Effector memory CD8-positive, alpha-beta T cell (primary cell): ENCODE measurements around the gene ARRDC1.

Experiments
- ATAC-seq: fragments of 150-1000 bp; cut with Tn5 transposase; replicated peaks from 2 replicates; pipeline ENCODE4 v1.10.0; 2021; ENCODE audit warnings: mild to moderate bottlenecking, moderate library complexity
- DNase-seq, 3 experiments: peaks; one replicate each; pipeline ENCODE4 v3.0.0; 2021
- H3K27ac Mint-ChIP-seq, 2 donors: one replicate each; pipeline ENCODE4 v1.8.0; 2022; ENCODE audit warnings: mild to moderate bottlenecking in 2 of 2, mixed read lengths in 2 of 2, moderate library complexity in 2 of 2
- H3K27me3 Mint-ChIP-seq, 2 donors: one replicate each; pipeline ENCODE4 v1.8.0; 2022; ENCODE audit warnings: mixed read lengths in 2 of 2
- H3K36me3 Mint-ChIP-seq: one replicate; pipeline ENCODE4 v1.8.0; 2022; ENCODE audit warnings: mild to moderate bottlenecking, moderate library complexity, mixed read lengths; ENCODE audit not compliant: insufficient read depth
- H3K4me1 Mint-ChIP-seq, 2 donors: one replicate each; pipeline ENCODE4 v1.8.0; 2022; ENCODE audit warnings: low read depth in 2 of 2, mixed read lengths in 2 of 2
- H3K4me3 Mint-ChIP-seq, 2 donors: one replicate each; pipeline ENCODE4 v1.8.0; 2022; ENCODE audit warnings: mild to moderate bottlenecking in 2 of 2, mixed read lengths in 2 of 2, moderate library complexity in 2 of 2
- H3K9me3 Mint-ChIP-seq, 2 donors: one replicate each; pipeline ENCODE4 v1.8.0; 2022; ENCODE audit warnings: mixed read lengths in 2 of 2

ARRDC1 gene

DNA sequence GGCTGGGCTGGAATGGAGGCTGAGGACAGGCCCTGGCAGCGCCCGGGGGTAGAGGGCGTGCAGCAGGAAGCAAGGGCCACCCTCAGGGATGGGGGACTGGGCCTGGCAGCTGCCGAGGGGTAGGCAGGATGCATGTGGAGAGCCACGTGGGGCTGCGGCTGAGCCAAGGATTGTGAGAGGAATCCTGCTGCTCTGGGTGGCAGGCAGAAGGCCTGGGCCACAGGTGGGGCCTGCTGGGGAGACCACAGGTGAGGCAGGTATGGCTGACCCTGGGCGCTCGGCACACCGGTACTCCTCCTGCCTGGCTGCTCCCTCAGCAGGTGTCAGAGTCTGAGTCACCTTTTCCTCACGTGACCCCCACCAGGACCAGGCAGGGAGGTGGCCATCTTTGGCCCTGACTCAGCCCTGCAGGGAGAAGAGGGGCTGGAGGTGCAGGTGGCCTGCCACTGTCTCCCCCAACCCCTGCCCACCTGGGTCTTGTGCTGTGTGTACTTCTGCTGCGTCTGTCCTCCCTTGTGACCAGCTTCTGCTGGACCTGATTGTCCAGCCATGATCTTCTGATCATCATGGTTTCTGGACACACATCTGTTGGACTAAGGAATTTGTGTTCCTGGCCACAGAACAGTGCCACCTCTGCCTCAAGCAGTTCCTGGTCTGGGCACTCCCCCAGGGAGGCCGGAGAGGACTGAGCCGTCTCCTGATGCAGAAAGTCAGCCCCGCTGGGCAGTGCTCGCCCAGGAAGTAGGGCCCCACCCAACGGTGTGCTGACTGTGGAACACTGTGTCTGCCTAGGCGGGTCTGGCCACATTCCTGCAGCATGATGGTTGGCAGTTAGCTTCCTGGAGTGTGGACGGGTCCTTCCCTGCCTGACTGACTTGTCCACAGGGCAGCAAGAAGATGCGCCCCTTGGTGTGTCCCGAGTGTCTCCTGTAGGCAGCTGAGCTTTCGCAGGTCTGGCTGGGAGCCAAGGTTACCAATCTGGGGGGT is 6.4 kb downstream of the ARRDC1 start:
- H3K4me1 Mint-ChIP-seq, result peaks cover 23 to 28% of the 10 kb centered on the region in 2 donors
- DNase-seq (no peak), ATAC-seq (peak; percentile 84)
- H3K27me3 Mint-ChIP-seq, result no peaks in the 10 kb centered on the region
- peaks cover 37% of the 10 kb centered on the region for H3K36me3 Mint-ChIP-seq
- H3K4me3 Mint-ChIP-seq, result peak overlapping the region in 1 of 2 donors; percentile 22
- H3K9me3 Mint-ChIP-seq, result no peaks in the 10 kb centered on the region
- H3K27ac Mint-ChIP-seq, result peak overlapping the region; percentile 74 to 86

DNA sequence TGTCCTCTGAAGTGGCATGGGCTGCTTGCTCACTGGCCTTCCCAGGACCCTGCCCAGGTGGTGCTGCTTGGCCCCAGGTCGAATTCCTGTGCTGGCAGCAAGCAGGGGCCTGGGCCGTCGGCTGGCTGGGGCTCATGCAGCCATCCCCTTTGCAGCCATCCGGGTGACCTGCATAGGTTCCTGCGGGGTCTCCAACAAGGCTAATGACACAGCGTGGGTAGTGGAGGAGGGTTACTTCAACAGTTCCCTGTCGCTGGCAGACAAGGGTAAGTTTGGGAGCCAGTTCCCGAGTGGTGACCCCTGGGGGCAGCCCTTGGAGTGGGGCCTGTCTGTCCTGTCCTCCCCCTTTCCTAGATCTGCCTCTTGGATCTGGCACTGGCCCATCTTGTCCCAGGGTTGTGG is 7.3 kb downstream of the ARRDC1 start:
- H3K9me3 Mint-ChIP-seq, result no peaks in the 10 kb centered on the region
- H3K4me3 Mint-ChIP-seq, result no peak overlapping the region
- no peaks in the 10 kb centered on the region for H3K27me3 Mint-ChIP-seq
- H3K4me1 Mint-ChIP-seq, result peaks cover 22 to 26% of the 10 kb centered on the region in 2 donors
- peak overlapping the region in 1 of 2 donors; percentile 68 for H3K27ac Mint-ChIP-seq
- DNase-seq, result no peak
- no peak for ATAC-seq
- peaks cover 41% of the 10 kb centered on the region for H3K36me3 Mint-ChIP-seq

DNA sequence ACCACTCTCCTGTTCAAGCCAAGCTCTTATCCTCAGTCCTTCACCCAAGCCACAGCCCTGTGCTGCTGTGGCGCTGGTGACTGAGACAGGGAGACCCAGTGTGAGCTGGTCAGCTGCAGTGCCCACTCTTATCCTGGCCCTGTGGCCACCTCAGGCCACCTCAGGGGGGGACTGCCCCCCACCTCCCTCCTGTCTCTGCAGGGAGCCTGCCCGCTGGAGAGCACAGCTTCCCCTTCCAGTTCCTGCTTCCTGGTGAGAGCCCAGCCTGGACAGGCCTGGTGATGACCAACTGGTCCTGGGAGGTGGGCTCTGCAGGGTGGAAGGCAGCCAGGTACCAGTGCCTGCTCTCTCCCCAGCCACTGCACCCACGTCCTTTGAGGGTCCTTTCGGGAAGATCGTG is 7.8 kb downstream of the ARRDC1 start:
- ATAC-seq (no peak), DNase-seq (no peak)
- H3K4me3 Mint-ChIP-seq, result no peak overlapping the region
- no peaks in the 10 kb centered on the region for H3K27me3 Mint-ChIP-seq
- H3K27ac Mint-ChIP-seq, result peak overlapping the region in 1 of 2 donors; percentile 68
- peaks cover 26 to 29% of the 10 kb centered on the region in 2 donors for H3K4me1 Mint-ChIP-seq
- H3K9me3 Mint-ChIP-seq, result no peaks in the 10 kb centered on the region
- peaks cover 44% of the 10 kb centered on the region for H3K36me3 Mint-ChIP-seq

DNA sequence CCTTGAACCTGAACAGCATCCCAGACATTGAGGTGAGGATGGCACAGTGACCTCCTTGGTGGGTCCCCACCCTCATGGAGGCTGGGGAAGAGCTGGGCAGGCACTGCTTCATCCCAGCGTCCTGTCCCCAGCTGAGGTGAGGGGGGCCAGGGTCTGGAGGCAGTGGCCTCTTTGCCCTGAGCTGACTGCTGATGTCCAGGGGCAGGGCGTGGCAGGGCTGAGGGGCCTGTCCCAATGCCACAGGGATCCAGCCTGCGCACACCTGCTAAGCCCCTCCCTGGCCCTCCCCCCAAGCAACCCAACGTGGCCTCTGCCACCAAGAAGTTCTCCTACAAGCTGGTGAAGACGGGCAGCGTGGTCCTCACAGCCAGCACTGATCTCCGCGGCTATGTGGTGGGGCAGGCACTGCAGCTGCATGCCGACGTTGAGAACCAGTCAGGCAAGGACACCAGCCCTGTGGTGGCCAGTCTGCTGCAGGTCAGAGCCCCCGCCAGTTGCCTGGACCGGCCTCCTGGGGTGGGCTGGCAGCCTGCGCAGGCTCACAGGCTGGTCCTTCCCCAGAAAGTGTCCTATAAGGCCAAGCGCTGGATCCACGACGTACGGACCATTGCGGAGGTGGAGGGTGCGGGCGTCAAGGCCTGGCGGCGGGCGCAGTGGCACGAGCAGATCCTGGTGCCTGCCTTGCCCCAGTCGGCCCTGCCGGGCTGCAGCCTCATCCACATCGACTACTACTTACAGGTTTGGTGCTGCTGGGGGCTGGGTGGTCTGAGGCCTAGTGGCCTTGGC is 8.4 kb downstream of the ARRDC1 start:
- ATAC-seq (no peak), DNase-seq (no peak)
- H3K9me3 Mint-ChIP-seq, result no peaks in the 10 kb centered on the region
- H3K27ac Mint-ChIP-seq, result no peak overlapping the region
- H3K36me3 Mint-ChIP-seq, result peaks cover 43% of the 10 kb centered on the region
- H3K27me3 Mint-ChIP-seq, result no peaks in the 10 kb centered on the region
- no peak overlapping the region for H3K4me3 Mint-ChIP-seq
- H3K4me1 Mint-ChIP-seq, result peaks cover 24 to 26% of the 10 kb centered on the region in 2 donors

DNA sequence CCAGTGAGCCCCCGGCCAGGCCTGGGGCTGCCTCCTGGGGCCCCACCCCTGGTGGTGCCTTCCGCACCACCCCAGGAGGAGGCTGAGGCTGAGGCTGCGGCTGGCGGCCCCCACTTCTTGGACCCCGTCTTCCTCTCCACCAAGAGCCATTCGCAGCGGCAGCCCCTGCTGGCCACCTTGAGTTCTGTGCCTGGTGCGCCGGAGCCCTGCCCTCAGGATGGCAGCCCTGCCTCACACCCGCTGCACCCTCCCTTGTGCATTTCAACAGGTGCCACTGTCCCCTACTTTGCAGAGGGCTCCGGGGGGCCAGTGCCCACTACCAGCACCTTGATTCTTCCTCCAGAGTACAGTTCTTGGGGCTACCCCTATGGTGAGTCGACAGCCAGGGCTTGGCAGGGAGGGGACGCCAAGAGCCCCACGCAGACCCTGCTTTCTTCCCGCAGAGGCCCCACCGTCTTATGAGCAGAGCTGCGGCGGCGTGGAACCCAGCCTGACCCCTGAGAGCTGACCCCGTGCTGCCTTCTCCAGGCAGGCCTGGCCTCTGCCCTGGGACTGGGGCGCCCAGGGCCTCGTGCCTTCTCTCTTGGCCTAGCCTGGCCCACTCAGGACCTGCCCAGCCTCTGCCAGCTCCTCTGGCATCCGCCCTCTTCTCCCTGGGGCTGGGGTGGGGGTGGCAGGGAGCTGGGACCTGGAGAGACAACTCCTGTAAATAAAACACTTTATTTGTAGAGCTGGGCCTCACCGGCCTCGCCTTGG is 9.3 kb downstream of the ARRDC1 start:
- Mint-ChIP-seq H3K27ac (no peak overlapping the region), H3K27me3 (no peaks in the 10 kb centered on the region), H3K36me3 (peaks cover 46% of the 10 kb centered on the region), H3K4me1 (peaks cover 28 to 31% of the 10 kb centered on the region in 2 donors), H3K4me3 (no peak overlapping the region), H3K9me3 (no peaks in the 10 kb centered on the region)
- ATAC-seq, result no peak
- DNase-seq, result no peak

DNA sequence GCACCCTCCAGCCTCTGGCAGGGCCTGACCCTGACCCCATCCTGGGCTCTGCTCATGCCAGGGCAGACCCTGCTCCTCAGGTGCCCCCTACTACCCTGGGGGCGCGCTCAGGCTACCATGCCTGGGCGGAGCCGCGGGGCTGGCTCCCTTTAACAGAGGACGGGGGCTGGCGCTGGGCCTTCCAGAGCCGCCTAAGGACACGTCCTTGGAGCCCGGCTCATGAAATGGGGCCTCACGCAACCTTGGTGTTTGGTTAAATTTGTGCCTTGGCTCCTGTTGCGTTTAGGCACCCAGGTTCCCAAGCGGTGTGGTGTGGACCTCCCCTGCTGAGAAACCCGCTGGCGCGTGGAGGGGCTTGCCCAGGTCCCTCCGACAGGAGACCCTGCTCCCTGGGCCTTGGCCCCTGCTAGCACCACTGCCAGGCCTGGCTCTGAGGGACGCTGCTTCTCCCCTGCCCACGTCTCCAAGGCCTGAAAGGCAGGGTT is 9.9 kb downstream of the ARRDC1 start:
- H3K27ac Mint-ChIP-seq, result peak overlapping the region in 1 of 2 donors; percentile 59
- H3K9me3 Mint-ChIP-seq, result no peaks in the 10 kb centered on the region
- ATAC-seq (no peak), DNase-seq (no peak)
- peaks cover 32 to 34% of the 10 kb centered on the region in 2 donors for H3K4me1 Mint-ChIP-seq
- no peak overlapping the region for H3K4me3 Mint-ChIP-seq
- H3K36me3 Mint-ChIP-seq, result peaks cover 46% of the 10 kb centered on the region
- no peaks in the 10 kb centered on the region for H3K27me3 Mint-ChIP-seq

DNA sequence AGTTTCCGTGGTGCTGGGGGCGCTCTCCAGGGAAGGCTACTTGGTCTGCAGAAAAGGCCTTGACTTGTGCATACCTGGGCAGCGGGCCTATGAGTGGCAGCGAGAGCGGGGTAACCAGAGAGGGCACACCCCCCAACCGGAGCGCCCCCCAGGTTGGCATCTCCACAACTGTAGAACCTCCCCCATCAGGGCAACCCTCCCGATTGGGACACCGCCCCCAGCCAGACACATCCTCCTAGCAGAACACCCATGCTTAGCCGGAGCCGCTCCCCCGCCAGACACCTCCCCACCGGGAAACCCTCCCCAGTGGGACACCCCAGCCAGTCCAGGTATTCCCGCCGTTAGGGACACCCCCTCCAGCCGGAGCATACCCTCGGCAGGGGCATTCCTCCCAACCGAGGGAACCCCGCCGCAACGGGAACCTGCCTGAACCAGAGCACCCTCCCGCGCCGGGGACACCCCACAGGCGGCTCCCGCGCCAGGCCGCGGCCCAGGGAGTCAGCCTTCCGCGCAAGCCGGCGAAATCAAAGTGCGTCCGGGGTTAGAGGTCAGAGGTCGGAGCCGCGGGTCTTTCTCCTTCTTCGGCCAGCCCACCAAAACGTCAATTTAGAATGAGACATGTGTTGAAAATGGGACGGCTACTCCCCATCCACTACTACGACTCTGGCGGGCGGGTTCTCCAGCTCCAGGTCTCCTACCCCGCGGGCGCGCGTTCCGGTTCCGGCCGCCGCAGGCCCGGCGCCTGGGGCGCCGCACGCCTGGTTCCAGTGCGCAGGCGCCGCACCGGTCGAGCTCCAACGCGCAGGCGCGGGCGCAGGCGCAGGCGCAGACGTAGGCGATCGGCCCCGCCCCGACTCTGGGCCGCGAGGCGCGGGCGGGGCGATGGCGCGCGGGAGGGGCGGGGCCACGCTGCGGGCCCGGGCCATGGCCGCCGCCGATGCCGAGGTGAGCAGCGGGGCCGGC is 12.9 kb downstream of the ARRDC1 start, which contains the start of gene EHMT1:
Gene EHMT1 (plus strand): TSS at position 901 of the 963 bp plus-strand sequence. CDS start 24 bp downstream, at position 925.
- Mint-ChIP-seq H3K4me3 (peak within 1 kb of the TSS; percentile 84 to 89), H3K4me1 (peaks cover 27 to 29% of the 10 kb centered on the region in 2 donors), H3K27me3 (no peaks in the 10 kb centered on the region), H3K36me3 (peaks cover 45% of the 10 kb centered on the region), H3K9me3 (no peaks in the 10 kb centered on the region), H3K27ac (peak within 1 kb of the TSS; percentile 86 to 92)
- ATAC-seq (peak; percentile 80), DNase-seq (peak; percentile 88 to 95 (median 93))

DNA sequence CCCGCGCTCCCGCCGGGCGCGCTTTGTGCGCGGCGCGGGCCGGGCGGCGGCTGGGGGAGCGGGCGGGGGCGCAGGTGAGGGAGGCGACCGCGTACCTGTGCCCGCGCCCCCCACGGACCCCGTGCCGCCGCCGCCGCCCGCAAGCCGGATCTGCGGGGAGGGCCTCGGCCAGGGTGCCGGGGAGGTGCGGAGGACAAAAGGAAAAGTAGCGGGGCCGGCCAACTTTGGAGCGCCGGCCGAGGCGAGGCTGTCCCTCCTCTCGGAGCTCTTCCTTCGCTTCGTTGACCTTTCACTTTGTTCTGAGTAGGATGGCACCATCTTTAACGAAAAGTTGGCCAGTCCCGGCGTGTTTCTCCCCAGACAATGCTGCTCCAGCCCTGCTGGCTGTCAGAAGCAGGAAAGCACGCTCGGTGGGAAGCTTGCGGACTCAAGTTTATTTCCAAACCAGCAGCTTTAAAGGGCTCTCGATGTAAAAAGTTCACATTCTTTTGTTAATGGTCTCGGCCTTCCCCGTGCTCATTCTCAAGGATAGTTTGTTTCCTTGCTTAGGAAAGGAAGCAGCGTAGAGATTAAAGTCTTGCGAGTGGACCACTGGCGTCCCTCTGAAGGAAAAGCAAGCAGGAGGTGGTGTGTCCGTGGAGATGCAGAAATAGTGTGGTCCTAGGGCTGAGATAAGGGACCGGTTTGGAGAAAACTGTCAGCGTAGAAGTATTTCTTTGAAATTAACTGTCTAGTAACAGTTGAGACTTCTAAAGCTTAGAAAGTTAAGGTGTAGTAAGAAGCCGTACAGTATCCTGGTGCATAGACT is 14.0 kb downstream of the ARRDC1 start:
- peak; percentile 24 for ATAC-seq
- Mint-ChIP-seq H3K27me3 (no peaks in the 10 kb centered on the region), H3K4me3 (peak overlapping the region; percentile 84 to 89), H3K9me3 (no peaks in the 10 kb centered on the region), H3K4me1 (peaks cover 32 to 33% of the 10 kb centered on the region in 2 donors), H3K36me3 (peaks cover 43% of the 10 kb centered on the region), H3K27ac (peak overlapping the region; percentile 82 to 87)
- peak in 1 of 3 experiments; percentile 23 for DNase-seq

DNA sequence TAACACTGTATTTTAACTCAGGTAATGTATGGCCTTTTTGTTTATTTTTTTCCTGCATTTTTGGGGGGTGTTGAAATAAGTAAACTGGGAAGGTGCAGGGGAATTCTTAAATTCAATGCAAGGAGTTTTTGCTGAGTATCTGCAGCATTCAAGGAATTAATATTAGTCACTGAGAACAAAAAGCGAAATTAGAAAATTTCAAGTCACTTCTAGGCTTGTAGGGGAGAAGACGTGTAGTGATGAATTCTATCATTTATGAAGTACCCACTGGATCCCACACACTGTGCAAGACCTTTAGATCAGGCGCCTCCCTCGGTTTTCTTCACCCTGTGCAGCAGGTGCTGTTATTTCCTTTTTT is 14.5 kb downstream of the ARRDC1 start:
- ATAC-seq, result no peak
- DNase-seq, result no peak
- no peaks in the 10 kb centered on the region for H3K27me3 Mint-ChIP-seq
- no peaks in the 10 kb centered on the region for H3K9me3 Mint-ChIP-seq
- peak overlapping the region; percentile 84 to 89 for H3K4me3 Mint-ChIP-seq
- H3K27ac Mint-ChIP-seq, result peak overlapping the region; percentile 82 to 87
- H3K36me3 Mint-ChIP-seq, result peaks cover 46% of the 10 kb centered on the region
- peaks cover 33% of the 10 kb centered on the region in 2 donors for H3K4me1 Mint-ChIP-seq

DNA sequence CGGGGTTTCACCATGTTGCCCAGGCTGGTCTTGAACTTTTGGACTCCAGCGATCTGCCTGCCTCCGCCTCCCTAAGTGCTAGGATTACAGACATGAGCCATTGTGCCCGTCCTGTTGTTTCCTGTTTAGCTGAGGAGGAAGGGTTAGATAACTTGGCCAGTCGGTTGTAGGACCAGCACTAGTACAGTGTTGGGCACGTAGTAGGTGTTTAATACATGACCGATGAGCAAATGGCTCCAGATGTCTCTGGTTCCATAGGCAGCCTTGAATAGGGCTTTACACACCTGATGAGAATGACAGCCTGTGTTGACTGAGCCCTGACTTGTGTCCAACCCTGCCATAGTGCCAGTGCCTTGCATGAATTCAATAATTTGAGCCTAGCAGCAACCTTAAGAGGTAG is 15.1 kb downstream of the ARRDC1 start:
- peaks cover 49% of the 10 kb centered on the region for H3K36me3 Mint-ChIP-seq
- peak overlapping the region in 1 of 2 donors; percentile 23 for H3K27ac Mint-ChIP-seq
- H3K4me1 Mint-ChIP-seq, result peaks cover 38 to 39% of the 10 kb centered on the region in 2 donors

DNA sequence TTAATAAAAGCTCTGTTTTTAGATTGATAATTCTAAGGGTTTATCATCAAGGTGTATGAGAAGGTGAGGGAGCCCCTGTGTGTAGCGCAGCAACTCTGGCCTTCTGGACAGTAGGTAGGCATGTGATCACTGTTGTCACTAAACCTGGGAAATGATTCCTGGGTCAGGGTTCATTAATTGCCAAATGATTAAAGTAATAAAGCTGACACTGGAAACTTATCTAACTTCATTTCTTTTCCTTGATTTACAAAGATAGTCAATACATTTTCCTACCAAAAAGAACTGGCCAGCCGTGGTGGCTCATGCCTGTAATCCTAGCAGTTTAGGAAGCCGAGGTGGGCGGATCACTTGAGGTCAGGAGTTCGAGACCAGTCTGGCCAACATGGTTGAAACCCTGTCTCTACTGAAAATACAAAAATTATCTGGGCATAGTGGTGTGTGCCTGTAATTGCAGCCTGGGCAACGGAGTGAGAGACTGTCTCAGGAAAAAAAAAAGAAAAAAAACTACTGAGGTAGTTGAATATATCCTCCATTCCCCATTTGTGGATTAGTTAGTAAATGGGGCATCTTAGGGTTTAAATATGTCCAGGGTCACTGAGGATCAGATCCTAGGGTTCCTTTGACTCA is 15.8 kb downstream of the ARRDC1 start:
- Mint-ChIP-seq H3K4me3 (peak overlapping the region; percentile 27 to 89), H3K9me3 (no peaks in the 10 kb centered on the region), H3K4me1 (peaks cover 39 to 40% of the 10 kb centered on the region in 2 donors), H3K27me3 (no peaks in the 10 kb centered on the region), H3K36me3 (peaks cover 45% of the 10 kb centered on the region), H3K27ac (peak overlapping the region in 1 of 2 donors; percentile 23)
- no peak for DNase-seq
- no peak for ATAC-seq

More for the DNA sequence above, 15.1 kb downstream of the ARRDC1 start:
- Mint-ChIP-seq H3K27me3 (no peaks in the 10 kb centered on the region), H3K4me3 (peak overlapping the region; percentile 27 to 89), H3K9me3 (no peaks in the 10 kb centered on the region)
- DNase-seq (no peak), ATAC-seq (no peak)
